Kidney epithelial cell (primary cell): Measurements from ENCODE around the gene AFF3. TPM values are rescaled to one million over a fixed set of nuclear protein-coding genes. Genes with fewer than 3 reads are reported as not detected.
A peak's percentile ranks its signal among the peaks of the same experiment; 100 is the strongest.
"Not testable (repeated sequence)": the region's sequence is repeated elsewhere in the genome, so short reads cannot be mapped to it uniquely, and the experiment has no call there.

Source experiments
- DNase-seq: peaks from one replicate; pipeline ENCODE4 v3.0.0-alpha.2; 2010; ENCODE audit warnings: low read depth
- H3K27me3 ChIP-seq: 2 replicates; pipeline ENCODE4 v1.6.0; 2011; ENCODE audit warnings: low read length; ENCODE audit not compliant: control insufficient read depth, insufficient read depth
- H3K36me3 ChIP-seq: 2 replicates; pipeline ENCODE4 v1.5.1; 2011; ENCODE audit warnings: low read length; ENCODE audit not compliant: control insufficient read depth, insufficient read depth
- H3K4me3 ChIP-seq: 2 replicates; pipeline ENCODE4 v1.5.1; 2011; ENCODE audit warnings: low read depth, mild to moderate bottlenecking, control low read depth, low read length
- total RNA-seq: library from RNA; depleted of rRNA; stranded (reverse); fragments of >200 nt; gene quantifications from 2 replicates; pipeline ENCODE4 v1.2.3, GENCODE V29; 2015
- TF ChIP-seq, protein P1 (sequence below): IDR thresholded peaks from 2 replicates; pipeline ENCODE4 v1.5.1; 2011; ENCODE audit warnings: mild to moderate bottlenecking, moderate library complexity, low read length, control low read depth, inconsistent platforms; ENCODE audit not compliant: insufficient read depth, poor library complexity, severe bottlenecking

AFF3 gene
- total RNA-seq, 1 donor from 2014 or later: 13.9 TPM

DNA sequence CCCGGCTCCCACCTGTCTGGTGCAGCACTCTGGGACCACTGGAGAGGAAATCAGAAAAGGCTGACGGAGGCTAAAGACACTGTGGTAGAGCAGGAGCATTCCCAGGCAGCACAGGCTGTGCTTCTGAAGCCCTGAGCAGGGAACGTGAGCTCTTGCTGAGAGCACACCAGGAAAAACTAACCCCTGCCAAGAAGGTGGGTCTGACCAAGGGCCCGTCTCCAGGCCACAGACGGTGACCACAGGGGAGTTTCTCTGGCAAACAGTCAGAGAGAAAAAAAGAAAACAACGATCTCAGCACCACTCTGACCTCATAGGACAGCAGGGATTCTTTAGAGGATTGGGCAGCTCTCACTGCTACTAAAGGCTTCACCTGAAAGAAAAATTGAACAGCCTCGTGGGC, 201.4 kb downstream of the AFF3 start:
- Histone ChIP-seq H3K4me3 (no peak overlapping the region), H3K27me3 (no peaks in the 10 kb centered on the region), H3K36me3 (no peaks in the 10 kb centered on the region)
- peak; percentile 28 for DNase-seq
- TF ChIP-seq, protein P1, sequence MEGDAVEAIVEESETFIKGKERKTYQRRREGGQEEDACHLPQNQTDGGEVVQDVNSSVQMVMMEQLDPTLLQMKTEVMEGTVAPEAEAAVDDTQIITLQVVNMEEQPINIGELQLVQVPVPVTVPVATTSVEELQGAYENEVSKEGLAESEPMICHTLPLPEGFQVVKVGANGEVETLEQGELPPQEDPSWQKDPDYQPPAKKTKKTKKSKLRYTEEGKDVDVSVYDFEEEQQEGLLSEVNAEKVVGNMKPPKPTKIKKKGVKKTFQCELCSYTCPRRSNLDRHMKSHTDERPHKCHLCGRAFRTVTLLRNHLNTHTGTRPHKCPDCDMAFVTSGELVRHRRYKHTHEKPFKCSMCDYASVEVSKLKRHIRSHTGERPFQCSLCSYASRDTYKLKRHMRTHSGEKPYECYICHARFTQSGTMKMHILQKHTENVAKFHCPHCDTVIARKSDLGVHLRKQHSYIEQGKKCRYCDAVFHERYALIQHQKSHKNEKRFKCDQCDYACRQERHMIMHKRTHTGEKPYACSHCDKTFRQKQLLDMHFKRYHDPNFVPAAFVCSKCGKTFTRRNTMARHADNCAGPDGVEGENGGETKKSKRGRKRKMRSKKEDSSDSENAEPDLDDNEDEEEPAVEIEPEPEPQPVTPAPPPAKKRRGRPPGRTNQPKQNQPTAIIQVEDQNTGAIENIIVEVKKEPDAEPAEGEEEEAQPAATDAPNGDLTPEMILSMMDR: no peak

DNA sequence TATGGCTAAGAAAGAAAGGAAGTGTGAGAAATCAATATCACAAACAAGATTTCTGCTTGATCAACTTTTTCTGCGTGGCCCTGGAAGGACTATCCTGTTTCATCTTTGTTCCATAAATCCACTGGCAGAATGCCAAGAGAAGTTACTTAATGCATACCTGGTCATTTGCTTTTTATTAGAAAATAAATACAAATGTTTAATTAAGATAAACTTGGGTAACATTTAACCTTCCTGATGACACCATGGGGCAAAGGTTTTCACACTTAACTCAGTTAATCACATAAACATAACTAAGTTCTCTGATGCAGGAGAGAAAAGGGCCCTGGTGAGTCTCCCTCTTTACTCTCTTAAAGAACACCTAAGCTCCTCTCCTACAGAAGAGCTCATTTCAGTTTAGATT, 203.3 kb downstream of the AFF3 start:
- Histone ChIP-seq H3K4me3 (no peak overlapping the region), H3K36me3 (no peaks in the 10 kb centered on the region), H3K27me3 (no peaks in the 10 kb centered on the region)
- DNase-seq: no peak
- TF ChIP-seq, protein P1: no peak

DNA sequence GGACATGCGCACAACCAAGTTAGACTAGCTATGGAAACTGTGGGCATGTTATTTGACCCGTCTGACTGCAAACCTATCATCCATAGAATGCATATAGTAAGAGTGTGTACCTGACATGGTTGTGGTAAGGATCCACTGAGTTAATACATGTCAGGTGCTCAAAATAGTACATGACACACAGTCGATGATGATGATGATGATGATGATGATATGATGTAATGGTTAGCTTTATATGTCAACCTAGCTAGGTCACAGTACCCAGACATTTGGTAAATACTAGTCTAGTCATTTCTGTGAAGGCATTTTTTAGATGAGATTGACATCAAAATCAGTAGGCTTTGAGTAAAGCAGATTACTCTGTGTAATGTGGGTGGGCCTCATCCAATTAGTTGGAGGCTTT, 204.1 kb downstream of the AFF3 start:
- no peak for DNase-seq
- Histone ChIP-seq H3K27me3 (no peaks in the 10 kb centered on the region), H3K4me3 (no peak overlapping the region), H3K36me3 (no peaks in the 10 kb centered on the region)
- TF ChIP-seq, protein P1: no peak

DNA sequence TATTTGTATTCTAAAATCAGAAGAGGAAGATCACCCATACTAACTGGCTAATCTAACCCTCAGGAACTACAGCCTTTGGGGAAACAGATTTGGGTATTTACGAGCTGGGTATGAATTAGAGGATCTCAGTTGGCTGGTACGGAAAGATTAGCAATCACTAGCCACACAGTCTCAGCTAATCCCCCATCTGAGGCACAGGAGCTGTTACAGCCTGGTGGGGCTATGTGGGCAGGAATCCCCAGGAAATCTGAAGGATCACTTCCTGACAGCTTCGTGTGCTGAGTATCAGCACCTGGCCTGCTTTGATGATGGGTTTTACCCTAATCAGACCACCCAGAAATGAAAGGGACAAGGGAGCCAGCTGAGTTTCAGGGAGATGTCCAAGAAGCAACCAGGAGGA, 206.3 kb downstream of the AFF3 start:
- H3K27me3 ChIP-seq: no peaks in the 10 kb centered on the region
- no peak for DNase-seq

DNA sequence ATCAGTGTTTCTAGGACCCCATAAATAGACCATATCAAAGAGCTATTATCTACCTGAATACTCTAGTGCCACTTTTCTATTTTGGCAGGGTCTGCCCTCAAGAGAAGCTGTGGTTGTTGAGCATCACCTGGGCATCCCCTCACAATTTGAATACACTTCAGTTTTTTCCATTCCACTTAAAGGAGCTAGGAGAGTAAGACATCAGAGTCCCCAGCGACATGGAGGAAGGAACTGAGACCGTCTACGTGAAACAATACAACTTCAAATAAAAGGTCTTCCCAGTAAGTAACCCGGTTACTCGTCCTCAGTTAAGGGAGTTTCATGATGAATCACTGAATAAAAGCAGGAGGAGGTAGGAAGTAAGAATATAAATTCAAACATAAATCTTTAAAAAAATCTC, 206.7 kb downstream of the AFF3 start:
- Histone ChIP-seq H3K4me3 (no peak overlapping the region), H3K27me3 (no peaks in the 10 kb centered on the region), H3K36me3 (no peaks in the 10 kb centered on the region)
- TF ChIP-seq, protein P1: no peak
- no peak for DNase-seq

More for the DNA sequence above, 206.3 kb downstream of the AFF3 start:
- H3K4me3 ChIP-seq: no peak overlapping the region
- no peaks in the 10 kb centered on the region for H3K36me3 ChIP-seq
- TF ChIP-seq, protein P1: no peak

DNA sequence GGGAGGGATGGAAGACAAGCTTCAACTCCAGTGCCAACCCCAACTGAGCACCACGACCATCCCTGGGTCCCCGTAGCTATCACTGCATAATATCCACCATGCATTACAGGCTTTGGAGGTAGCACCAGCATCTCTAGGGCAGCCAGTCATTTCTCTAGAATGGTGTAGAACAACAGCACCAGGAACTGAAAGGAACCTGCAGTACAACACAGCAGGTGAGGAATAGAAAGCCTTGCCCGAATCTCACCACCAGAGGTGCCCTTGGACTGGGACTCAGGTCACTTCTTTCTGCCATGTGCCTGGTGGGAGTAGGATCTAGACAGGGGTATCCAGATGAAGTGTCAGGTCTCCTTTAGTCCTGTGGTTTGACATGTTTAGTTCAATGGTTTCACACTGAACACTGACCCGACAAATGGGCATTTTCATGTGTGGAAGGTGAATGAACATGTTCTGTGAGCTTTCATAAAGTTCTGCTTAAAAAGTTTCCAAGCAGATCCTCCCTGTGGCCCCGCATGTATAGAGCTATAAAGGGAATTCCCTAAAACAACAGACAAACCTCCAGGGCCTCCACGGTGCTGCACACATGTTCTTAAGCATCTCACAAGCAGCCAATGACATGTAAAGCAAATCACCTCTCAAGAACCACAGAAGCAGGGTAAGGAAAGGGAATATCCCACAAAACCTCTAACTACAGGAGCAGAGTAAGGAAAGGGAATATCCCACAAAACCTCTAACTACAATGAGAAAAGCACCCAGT, 208.3 kb downstream of the AFF3 start:
- no peaks in the 10 kb centered on the region for H3K36me3 ChIP-seq
- no peak for DNase-seq
- H3K4me3 ChIP-seq: no peak overlapping the region
- H3K27me3 ChIP-seq: no peaks in the 10 kb centered on the region
- TF ChIP-seq, protein P1: no peak

DNA sequence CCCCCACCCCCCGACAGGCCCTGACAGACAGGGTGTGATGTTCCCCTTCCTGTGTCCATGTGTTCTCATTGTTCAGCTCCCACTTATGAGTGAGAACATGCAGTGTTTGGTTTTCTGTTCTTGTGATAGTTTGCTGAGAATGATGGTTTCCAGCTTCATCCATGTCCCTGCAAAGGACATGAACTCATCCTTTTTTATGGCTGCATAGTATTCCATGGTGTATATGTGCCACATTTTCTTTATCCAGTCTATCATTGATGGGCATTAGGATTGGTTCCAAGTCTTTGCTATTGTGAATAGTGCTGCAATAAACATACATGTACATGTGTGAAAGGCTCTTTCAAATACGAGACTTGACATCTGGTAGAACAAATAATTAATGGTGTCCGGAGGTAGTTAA, 208.9 kb downstream of the AFF3 start:
- H3K4me3 ChIP-seq, DNase-seq, H3K27me3 ChIP-seq, H3K36me3 ChIP-seq: not testable (repeated sequence)
